GM18498 (cell line): ENCODE data around the gene ZNF605.
"Not testable (repeated sequence)": the region's sequence is repeated elsewhere in the genome, so short reads cannot be mapped to it uniquely, and the experiment has no call there.

ENCODE experiments used
- ATAC-seq: cut with Tn5 transposase; IDR thresholded peaks from one replicate; pipeline ENCODE4 v1.9.1; 2021; ENCODE audit warnings: mild to moderate bottlenecking, moderate library complexity; ENCODE audit not compliant: unreplicated experiment

ZNF605 gene

GRCh38 chr12:132949936-132950837 is 5.9 kb downstream of the ZNF605 start:
- ATAC-seq, result no peak

GRCh38 chr12:132948146-132949066 is 7.7 kb downstream of the ZNF605 start:
- no peak for ATAC-seq

- no peak for ATAC-seq
Measured at GRCh38 chr12:132946246-132946820, 9.8 kb downstream of the ZNF605 start.

GRCh38 chr12:132945806-132946205 is 10.3 kb downstream of the ZNF605 start:
- ATAC-seq, result no peak

GRCh38 chr12:132942611-132943010 is 13.5 kb downstream of the ZNF605 start:
- ATAC-seq, result no peak

GRCh38 chr12:132941336-132941954 is 14.7 kb downstream of the ZNF605 start:
- no peak for ATAC-seq

GRCh38 chr12:132940071-132940719 is 15.9 kb downstream of the ZNF605 start:
- ATAC-seq, result no peak

GRCh38 chr12:132938807-132939206 is 17.3 kb downstream of the ZNF605 start:
- not testable (repeated sequence) for ATAC-seq

GRCh38 chr12:132937476-132937875 is 18.6 kb downstream of the ZNF605 start:
- no peak for ATAC-seq

- ATAC-seq, result not testable (repeated sequence)
Measured at GRCh38 chr12:132936921-132937320, 19.2 kb downstream of the ZNF605 start.

GRCh38 chr12:132936163-132936562 is 19.9 kb downstream of the ZNF605 start:
- no peak for ATAC-seq

- no peak for ATAC-seq
Measured at GRCh38 chr12:132926415-132926833, 29.7 kb downstream of the ZNF605 start.

GRCh38 chr12:132925597-132926414 is 30.3 kb downstream of the ZNF605 start:
- ATAC-seq, result no peak

GRCh38 chr12:132924356-132924755 is 31.8 kb downstream of the ZNF605 start:
- no peak for ATAC-seq

- ATAC-seq, result no peak
Measured at GRCh38 chr12:132923356-132923909, 32.7 kb downstream of the ZNF605 start.

GRCh38 chr12:132922676-132923075 is 33.4 kb downstream of the ZNF605 start:
- ATAC-seq, result no peak

- ATAC-seq, result no peak
Measured at GRCh38 chr12:132921685-132922084, 34.4 kb downstream of the ZNF605 start.

GRCh38 chr12:132918680-132919079 is 37.4 kb downstream of the ZNF605 start:
- no peak for ATAC-seq

- peak; percentile 4 for ATAC-seq
Measured at GRCh38 chr12:132909030-132909368, 47.1 kb downstream of the ZNF605 start.
